ENCODE results near the gene MRPL14.
"Not testable (repeated sequence)": the region's sequence is repeated elsewhere in the genome, so short reads cannot be mapped to it uniquely, and the experiment has no call there.

Gene MRPL14

GRCh38 chr6:44097782-44098317 lies 29.4 kb downstream of the MRPL14 start:
- DNase-seq (ENCODE audit: low spot score), result no peak

- DNase-seq (ENCODE audit: low spot score), result peak; percentile 93
Observed at GRCh38 chr6:44096612-44097011, 30.6 kb downstream of the MRPL14 start.

GRCh38 chr6:44095243-44095623 lies 32.0 kb downstream of the MRPL14 start:
- not testable (repeated sequence) for DNase-seq (ENCODE audit: low spot score)

- DNase-seq (ENCODE audit: low spot score), result no peak
Observed at GRCh38 chr6:44094403-44095242, 32.6 kb downstream of the MRPL14 start.

- no peak for DNase-seq (ENCODE audit: low spot score)
Observed at GRCh38 chr6:44093750-44094402, 33.4 kb downstream of the MRPL14 start.

- DNase-seq (ENCODE audit: low spot score), result no peak
Observed at GRCh38 chr6:44093066-44093465, 34.2 kb downstream of the MRPL14 start.

- no peak for DNase-seq (ENCODE audit: low spot score)
Observed at GRCh38 chr6:44091981-44092884, 35.0 kb downstream of the MRPL14 start.

- DNase-seq (ENCODE audit: low spot score), result not testable (repeated sequence)
Observed at GRCh38 chr6:44091356-44091755, 35.9 kb downstream of the MRPL14 start.

- no peak for DNase-seq (ENCODE audit: low spot score)
Observed at GRCh38 chr6:44090465-44090864, 36.8 kb downstream of the MRPL14 start.

- DNase-seq (ENCODE audit: low spot score), result no peak
Observed at GRCh38 chr6:44088827-44089590, 38.2 kb downstream of the MRPL14 start.

- no peak for DNase-seq (ENCODE audit: low spot score)
Observed at GRCh38 chr6:44087623-44088022, 39.6 kb downstream of the MRPL14 start.

- DNase-seq (ENCODE audit: low spot score), result peak; percentile 30
Observed at GRCh38 chr6:44086931-44087574, 40.2 kb downstream of the MRPL14 start.

- DNase-seq (ENCODE audit: low spot score), result no peak
Observed at GRCh38 chr6:44085219-44085618, 42.0 kb downstream of the MRPL14 start.

GRCh38 chr6:44084231-44085014 lies 42.8 kb downstream of the MRPL14 start:
- DNase-seq (ENCODE audit: low spot score), result peak; percentile 35

- DNase-seq (ENCODE audit: low spot score), result no peak
Observed at GRCh38 chr6:44082872-44083321, 44.4 kb downstream of the MRPL14 start.

- DNase-seq (ENCODE audit: low spot score), result no peak
Observed at GRCh38 chr6:44081753-44082152, 45.5 kb downstream of the MRPL14 start.

- no peak for DNase-seq (ENCODE audit: low spot score)
Observed at GRCh38 chr6:44080561-44081521, 46.4 kb downstream of the MRPL14 start.

- no peak for DNase-seq (ENCODE audit: low spot score)
Observed at GRCh38 chr6:44079672-44080071, 47.6 kb downstream of the MRPL14 start.
